Measurements from ENCODE around the gene AQP3.

- TF ChIP-seq POLR2AphosphoS5 (IDR thresholded peaks at IDR 0.05; ENCODE audit: control insufficient read depth, insufficient read depth, low read depth, low read length) = no peak
- TF ChIP-seq POLR2A (conservative IDR thresholded peaks at IDR 0.05) = no peak
- TF ChIP-seq EP300 (IDR thresholded peaks at IDR 0.05; ENCODE audit: low read length) = no peak
- no peak for TF ChIP-seq ZFX (CRISPR knock-in tag; IDR thresholded peaks at IDR 0.05)
- TF ChIP-seq SMARCB1 (IDR thresholded peaks at IDR 0.05; ENCODE audit: insufficient read length, low read depth) = no peak
- no peak for TF ChIP-seq REST (IDR thresholded peaks at IDR 0.05; ENCODE audit: borderline replicate concordance)
- TF ChIP-seq REST (CRISPR knock-in tag; IDR thresholded peaks at IDR 0.05; ENCODE audit: low read depth) = no peak
Observed at GRCh38 chr9:33476503-33476902, 29.1 kb upstream of the AQP3 start.

Measured in K562 (cell line).